Suprapubic skin (tissue), 4 donors: ENCODE results near the gene TMEM184B. TPM values are rescaled to one million over a fixed set of nuclear protein-coding genes. Genes with fewer than 3 reads are reported as not detected.

Source experiments
- DNase-seq, 2 donors: peaks; one replicate each; pipeline ENCODE4 v3.0.0-alpha.2; 2019; ENCODE audit warnings: low spot score in 2 of 2
- H3K27ac ChIP-seq: fragments of 200-600 bp; sonication (generic); one replicate; pipeline ENCODE4 v1.5.1; 2019
- H3K27me3 ChIP-seq: fragments of 200-600 bp; sonication (generic); one replicate; pipeline ENCODE4 v1.5.1; 2019
- H3K36me3 ChIP-seq: fragments of 200-600 bp; sonication (generic); one replicate; pipeline ENCODE4 v1.5.1; 2019
- H3K4me1 ChIP-seq: fragments of 200-600 bp; sonication (generic); one replicate; pipeline ENCODE4 v1.5.1; 2019
- H3K4me3 ChIP-seq: fragments of 200-600 bp; sonication (generic); one replicate; pipeline ENCODE4 v1.5.1; 2019; ENCODE audit warnings: mild to moderate bottlenecking
- H3K9me3 ChIP-seq: fragments of 200-600 bp; sonication (generic); one replicate; pipeline ENCODE4 v1.5.1; 2019
- EP300 ChIP-seq: sonication (generic); formaldehyde crosslinking; IDR thresholded peaks from one replicate; pipeline ENCODE4 v1.6.1; 2017; ENCODE audit warnings: antibody characterized with exemption
- POLR2A ChIP-seq, 2 donors: fragments of 450-650 bp; IDR thresholded peaks; one replicate each; pipeline ENCODE4 v1.6.1; 2017; ENCODE audit warnings: antibody characterized with exemption in 2 of 2, mild to moderate bottlenecking in 2 of 2, moderate library complexity in 2 of 2
- POLR2AphosphoS5 ChIP-seq, 3 donors: sonication (generic); formaldehyde crosslinking; IDR thresholded peaks; one replicate each; pipeline ENCODE4 v1.6.1; 2017; ENCODE audit warnings: antibody characterized with exemption in 3 of 3
- WGBS: methylation state at CpG from one replicate; pipeline ENCODE4 v1.1.5; 2018; 5-methylcytosine and 5-hydroxymethylcytosine counted together
- total RNA-seq, 4 donors: library from RNA; depleted of rRNA; stranded (reverse); fragments of >200 nt; gene quantifications; one replicate each; pipeline ENCODE4 v1.1.0, GENCODE V29; 2016
- TF ChIP-seq, protein P1 (sequence below), 2 donors: fragments of 200-600 bp in 1 of 2; fragments of 450-650 bp in 1 of 2; sonication (generic) in 1 of 2; IDR thresholded peaks; one replicate each; pipeline ENCODE4 v1.5.1; 2016 to 2019; ENCODE audit warnings: antibody characterized with exemption in 2 of 2, mild to moderate bottlenecking in 1 of 2, moderate library complexity in 1 of 2

TMEM184B gene
- total RNA-seq, 4 donors from 2014 or later = 41.5 to 54.9 (median 46.0) TPM

DNA sequence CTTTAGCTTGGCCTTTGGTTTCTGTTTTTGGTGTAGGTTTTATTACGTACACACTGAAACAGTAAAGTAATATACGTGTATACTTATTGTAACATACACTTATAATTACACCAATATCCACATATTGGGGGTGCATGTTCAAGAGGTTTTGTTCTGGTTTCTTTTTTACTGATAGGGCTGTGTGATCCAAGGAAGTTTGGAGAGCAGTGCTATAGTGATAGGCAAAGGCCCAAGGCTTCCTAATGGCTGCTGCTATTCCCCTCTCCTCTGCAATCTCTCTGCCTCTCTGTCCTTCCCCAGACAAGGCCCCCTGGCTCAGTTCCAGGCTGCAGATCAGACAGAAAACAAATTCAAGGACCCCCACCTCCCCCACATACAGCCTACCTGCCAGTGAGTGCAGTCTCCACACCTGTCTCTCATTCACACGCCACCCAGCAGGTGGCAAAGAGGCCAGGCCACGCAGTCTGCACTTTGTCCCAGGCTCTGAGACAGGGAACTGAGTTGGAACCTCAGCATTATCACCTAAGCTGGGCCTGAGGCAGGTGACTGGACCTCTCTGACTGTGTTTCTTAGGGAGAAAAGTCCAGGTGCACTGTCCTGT, 15.1 kb downstream of the TMEM184B start:
- H3K27me3 ChIP-seq = no peaks in the 10 kb centered on the region
- TF ChIP-seq EP300 (no peak), POLR2AphosphoS5 (IDR thresholded peaks at IDR 0.05) (no peak), POLR2A (IDR thresholded peaks at IDR 0.05) (no peak)
- TF ChIP-seq, protein P1, sequence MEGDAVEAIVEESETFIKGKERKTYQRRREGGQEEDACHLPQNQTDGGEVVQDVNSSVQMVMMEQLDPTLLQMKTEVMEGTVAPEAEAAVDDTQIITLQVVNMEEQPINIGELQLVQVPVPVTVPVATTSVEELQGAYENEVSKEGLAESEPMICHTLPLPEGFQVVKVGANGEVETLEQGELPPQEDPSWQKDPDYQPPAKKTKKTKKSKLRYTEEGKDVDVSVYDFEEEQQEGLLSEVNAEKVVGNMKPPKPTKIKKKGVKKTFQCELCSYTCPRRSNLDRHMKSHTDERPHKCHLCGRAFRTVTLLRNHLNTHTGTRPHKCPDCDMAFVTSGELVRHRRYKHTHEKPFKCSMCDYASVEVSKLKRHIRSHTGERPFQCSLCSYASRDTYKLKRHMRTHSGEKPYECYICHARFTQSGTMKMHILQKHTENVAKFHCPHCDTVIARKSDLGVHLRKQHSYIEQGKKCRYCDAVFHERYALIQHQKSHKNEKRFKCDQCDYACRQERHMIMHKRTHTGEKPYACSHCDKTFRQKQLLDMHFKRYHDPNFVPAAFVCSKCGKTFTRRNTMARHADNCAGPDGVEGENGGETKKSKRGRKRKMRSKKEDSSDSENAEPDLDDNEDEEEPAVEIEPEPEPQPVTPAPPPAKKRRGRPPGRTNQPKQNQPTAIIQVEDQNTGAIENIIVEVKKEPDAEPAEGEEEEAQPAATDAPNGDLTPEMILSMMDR (IDR thresholded peaks at IDR 0.05) = no peak
- no peaks in the 10 kb centered on the region for H3K9me3 ChIP-seq
- H3K4me1 ChIP-seq = peaks cover 57% of the 10 kb centered on the region
- WGBS = 75% methylated on average over 4 of the region's 4 CpGs
- H3K4me3 ChIP-seq = no peak overlapping the region
- peak overlapping the region; percentile 53 for H3K27ac ChIP-seq
- no peak for DNase-seq
- no peaks in the 10 kb centered on the region for H3K36me3 ChIP-seq

GRCh38 chr22:38257181-38257580, 15.6 kb downstream of the TMEM184B start:
- peak overlapping the region; percentile 53 for H3K27ac ChIP-seq
- H3K36me3 ChIP-seq = no peaks in the 10 kb centered on the region
- no peak overlapping the region for H3K4me3 ChIP-seq
- WGBS = 42% methylated on average over 14 of the region's 14 CpGs
- no peaks in the 10 kb centered on the region for H3K9me3 ChIP-seq
- DNase-seq = no peak
- TF ChIP-seq POLR2A (IDR thresholded peaks at IDR 0.05) (no peak), POLR2AphosphoS5 (IDR thresholded peaks at IDR 0.05) (no peak), EP300 (no peak)
- TF ChIP-seq, protein P1 (IDR thresholded peaks at IDR 0.05) = no peak
- peaks cover 51% of the 10 kb centered on the region for H3K4me1 ChIP-seq
- no peaks in the 10 kb centered on the region for H3K27me3 ChIP-seq

GRCh38 chr22:38255697-38256096, 17.1 kb downstream of the TMEM184B start:
- Histone ChIP-seq H3K4me3 (no peak overlapping the region), H3K27ac (no peak overlapping the region), H3K4me1 (peaks cover 46% of the 10 kb centered on the region), H3K36me3 (no peaks in the 10 kb centered on the region), H3K27me3 (no peaks in the 10 kb centered on the region), H3K9me3 (no peaks in the 10 kb centered on the region)
- no peak for TF ChIP-seq POLR2A (IDR thresholded peaks at IDR 0.05)
- no peak for TF ChIP-seq POLR2AphosphoS5 (IDR thresholded peaks at IDR 0.05)
- TF ChIP-seq, protein P1 (IDR thresholded peaks at IDR 0.05) = no peak
- TF ChIP-seq EP300 = no peak
- DNase-seq = no peak
- WGBS = 92% methylated on average over 2 of the region's 2 CpGs

DNA sequence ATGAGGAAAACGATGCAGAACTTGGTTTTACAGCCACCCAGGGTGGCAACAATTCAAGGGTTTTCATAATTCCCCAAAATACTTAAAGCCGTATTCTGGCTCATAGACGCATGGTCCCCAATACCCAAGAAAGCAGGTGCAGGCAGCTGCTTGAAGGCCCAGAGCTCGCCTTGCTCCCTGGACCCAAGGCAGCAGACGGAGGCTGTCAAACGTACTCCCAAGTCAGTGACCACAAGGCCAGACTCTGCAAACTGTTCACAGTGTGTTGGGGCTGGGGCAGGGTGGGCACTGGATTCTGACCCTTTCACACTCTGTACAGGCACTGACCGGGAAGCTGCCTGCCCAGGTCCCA, 21.5 kb downstream of the TMEM184B start:
- peaks cover 33% of the 10 kb centered on the region for H3K4me1 ChIP-seq
- no peaks in the 10 kb centered on the region for H3K9me3 ChIP-seq
- H3K36me3 ChIP-seq = peaks cover 11% of the 10 kb centered on the region
- no peak overlapping the region for H3K27ac ChIP-seq
- 78% methylated on average over 5 of the region's 7 CpGs for WGBS
- no peaks in the 10 kb centered on the region for H3K27me3 ChIP-seq
- DNase-seq = no peak
- no peak for TF ChIP-seq POLR2AphosphoS5 (IDR thresholded peaks at IDR 0.05)
- TF ChIP-seq POLR2A (IDR thresholded peaks at IDR 0.05) = no peak
- TF ChIP-seq, protein P1 (IDR thresholded peaks at IDR 0.05) = no peak
- no peak for TF ChIP-seq EP300
- H3K4me3 ChIP-seq = no peak overlapping the region

- DNase-seq = no peak
- H3K27me3 ChIP-seq = no peaks in the 10 kb centered on the region
- H3K4me1 ChIP-seq = peaks cover 35% of the 10 kb centered on the region
- no peaks in the 10 kb centered on the region for H3K9me3 ChIP-seq
- peaks cover 16% of the 10 kb centered on the region for H3K36me3 ChIP-seq
- H3K27ac ChIP-seq = no peak overlapping the region
- TF ChIP-seq POLR2A (IDR thresholded peaks at IDR 0.05) (no peak), POLR2AphosphoS5 (IDR thresholded peaks at IDR 0.05) (no peak), EP300 (no peak)
- TF ChIP-seq, protein P1 (IDR thresholded peaks at IDR 0.05) = no peak
- WGBS = 74% methylated on average over 13 of the region's 13 CpGs
- H3K4me3 ChIP-seq = no peak overlapping the region
Measured at GRCh38 chr22:38250643-38251340, 22.0 kb downstream of the TMEM184B start.
